ENCODE measurements around the gene AP5Z1.

AP5Z1 gene

DNA sequence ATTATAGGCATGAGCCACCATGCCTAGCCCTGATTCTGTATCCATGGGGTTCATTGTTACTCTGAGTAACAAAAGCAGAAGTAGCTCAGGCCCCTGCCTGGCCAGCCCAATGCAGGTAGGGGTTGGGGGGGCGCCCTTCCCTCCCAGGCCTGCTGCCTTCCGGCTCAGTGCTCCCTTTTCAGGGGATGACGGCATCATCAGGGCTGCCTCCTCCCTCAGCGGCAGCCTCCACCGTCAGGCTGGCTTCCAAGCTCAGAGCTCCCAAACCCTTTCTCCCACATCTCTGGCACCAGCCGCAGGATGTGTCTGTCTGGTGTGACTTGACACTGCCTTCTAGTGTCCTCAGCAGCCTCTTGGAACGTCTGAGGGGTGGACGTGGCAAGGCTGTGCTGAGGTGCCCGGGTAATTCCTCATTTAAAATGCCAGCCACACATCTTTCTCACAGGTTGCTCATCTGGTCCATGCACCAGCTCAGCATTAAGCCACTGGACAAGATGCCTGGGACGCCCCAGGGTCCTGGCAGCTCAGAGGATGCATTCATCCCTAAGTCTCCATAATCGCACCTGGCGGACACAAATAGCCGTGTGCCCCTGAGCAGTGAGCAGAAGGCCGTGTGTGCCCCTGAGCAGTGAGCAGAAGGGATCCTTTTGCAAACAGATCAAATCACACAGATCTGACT lies 48.2 kb downstream of the AP5Z1 start:
- DNase-seq: no peak

DNA sequence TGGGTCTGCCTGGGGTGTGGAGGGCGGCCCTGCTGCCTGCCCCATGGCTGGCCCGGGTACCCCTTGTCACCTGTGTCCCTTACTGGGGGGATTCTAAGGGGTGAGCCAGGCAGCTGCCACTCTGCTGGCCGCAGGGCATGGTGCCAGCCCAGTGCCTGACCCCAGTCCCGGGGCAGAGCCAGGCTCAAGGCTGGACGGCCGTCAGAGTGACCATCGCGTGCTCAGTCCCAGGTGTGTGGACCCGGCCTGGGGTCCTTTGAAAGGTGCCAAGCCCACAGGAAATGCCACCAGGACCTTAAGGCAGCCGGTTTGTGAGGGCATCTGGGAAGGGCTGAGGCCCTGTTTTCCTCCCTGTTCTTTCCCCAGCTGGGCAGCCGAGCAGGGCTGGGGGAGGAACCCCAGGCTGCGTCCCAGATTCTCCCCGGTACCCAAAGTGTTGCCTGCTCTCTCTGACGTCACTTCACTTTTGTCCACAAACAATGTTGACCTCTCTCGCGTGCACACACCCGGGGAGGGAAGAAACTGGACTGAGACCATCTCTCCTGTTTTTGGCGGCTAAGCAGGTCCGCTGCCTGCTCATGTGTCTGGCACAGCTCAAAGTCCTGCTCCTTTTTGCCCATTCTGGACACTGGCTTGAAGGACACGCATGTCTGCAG lies 48.8 kb downstream of the AP5Z1 start:
- DNase-seq: no peak

DNA sequence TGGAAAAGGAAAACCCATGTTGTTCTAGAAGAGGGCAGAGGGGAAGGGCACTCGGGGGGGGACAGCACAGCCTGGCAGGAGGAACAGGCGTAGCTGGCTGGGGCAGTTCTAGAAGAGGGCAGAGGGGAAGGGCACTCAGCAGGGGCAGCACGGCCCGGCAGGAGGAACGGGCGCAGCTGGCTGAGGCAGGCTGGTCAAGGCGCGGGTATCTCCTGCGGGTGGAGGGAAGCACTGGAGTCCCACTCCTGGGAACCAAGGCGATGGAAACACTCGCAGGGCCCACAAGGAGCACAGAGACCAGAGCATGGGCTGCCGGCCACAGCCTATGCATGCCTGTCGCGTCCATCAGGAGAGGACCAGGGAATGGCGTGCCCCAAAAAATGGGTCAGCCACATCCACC lies 49.7 kb downstream of the AP5Z1 start:
- DNase-seq: no peak

DNA sequence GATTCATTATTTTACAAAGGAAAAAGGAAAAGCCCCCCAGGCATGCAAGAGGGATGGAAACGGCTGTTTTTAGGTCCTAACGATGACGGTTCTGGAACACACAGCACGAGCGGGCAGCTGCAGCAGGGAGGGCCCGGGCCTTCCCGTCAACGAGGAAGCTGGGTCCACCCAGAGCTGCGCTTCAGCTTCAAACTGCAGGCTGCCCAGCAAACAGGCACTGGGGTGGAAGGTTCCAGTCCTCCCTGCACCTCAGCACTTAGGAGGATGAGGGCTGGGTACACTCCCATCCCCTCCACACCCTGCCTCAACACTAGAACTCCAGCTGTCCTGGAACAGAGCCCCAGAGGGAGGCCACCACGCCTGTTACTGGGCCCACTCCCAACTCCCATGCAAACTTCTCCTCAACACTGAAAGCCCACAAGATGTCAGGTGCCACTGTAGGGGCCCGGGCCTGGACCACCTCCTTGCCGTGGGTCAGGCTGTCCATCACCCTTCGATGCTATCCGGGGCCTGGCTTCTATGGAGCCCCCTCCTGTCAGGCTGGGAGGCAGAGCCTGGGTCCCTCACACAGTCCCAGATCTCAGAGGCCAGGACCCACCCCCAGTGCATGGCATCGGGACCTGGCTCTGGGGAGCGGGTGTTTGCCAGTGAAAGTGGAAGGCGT lies 53.4 kb downstream of the AP5Z1 start:
- DNase-seq: no peak

DNA sequence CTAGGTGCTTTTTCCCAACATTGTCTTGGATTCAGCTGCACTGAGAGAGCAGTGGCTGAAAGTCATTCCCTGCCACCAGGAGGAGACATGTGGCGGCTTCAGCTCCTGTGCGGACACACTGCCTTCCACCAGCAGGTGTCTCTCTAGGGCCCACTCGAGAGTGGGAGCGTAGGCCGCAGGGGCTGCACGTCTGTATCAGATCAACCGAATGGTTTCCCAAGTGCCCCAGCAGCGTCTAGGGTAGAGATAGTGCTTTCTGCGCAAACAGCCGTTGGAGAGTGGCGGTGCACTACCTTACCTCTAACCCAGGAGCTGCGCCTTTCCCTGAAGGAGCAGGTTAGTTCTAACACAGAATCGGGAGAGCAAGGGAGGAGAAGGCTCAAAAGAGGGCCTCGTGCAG lies 54.8 kb downstream of the AP5Z1 start:
- peak; percentile 51 for DNase-seq

DNA sequence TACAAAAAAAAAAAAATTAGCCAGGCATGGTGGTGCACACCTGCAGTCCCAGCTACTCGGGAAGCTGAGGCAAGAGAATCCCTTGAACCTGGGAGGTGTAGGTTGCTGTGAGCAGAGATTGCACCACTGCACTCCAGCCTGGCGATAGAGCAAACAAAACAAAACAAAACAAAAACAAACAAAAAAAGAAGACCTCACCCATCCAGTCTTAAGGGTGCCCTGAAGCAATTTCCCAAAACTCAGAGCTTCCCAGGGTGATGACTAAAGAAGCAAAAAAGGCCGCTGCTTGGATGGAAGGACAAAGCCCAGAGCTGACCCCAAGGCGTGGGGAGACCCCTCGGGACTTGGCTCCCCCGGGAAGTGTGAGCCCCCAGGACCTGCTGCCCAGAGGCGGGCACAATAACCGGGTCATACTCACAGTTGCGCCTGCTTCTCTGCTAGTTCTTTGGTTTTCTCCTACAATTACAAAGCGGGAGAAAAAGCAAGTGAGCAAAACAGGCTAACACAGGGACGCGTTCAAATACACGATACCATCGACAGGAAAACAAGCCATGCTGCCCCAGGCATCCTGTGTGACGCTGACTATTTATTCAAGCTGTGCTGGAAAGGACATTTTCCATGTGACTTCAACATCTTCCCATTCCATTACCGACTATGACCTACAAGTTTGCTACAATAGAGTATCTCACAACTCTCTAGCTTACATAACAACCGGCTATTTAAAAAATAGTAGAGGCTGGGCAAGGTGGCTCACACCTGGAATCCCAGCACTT lies 56.5 kb downstream of the AP5Z1 start:
- no peak for DNase-seq

DNA sequence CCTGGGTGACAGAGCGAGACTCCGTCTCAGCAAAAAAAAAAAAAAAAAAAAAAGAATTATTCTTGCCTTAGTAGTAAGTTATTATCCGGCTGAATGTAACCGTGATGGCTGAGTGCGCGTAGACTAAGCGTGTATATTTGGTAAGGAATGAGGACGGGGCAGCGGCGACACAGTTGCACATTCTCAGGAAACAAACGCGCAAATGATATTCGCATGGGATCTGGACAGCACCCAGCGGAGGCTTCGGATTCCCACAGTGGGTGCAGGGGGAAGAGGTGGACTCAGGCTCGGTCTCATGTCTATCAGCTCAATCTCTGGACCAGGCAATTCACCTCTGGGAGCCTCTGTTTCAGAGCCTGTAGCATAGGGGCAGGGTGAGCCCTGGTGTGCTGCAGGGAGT lies 57.3 kb downstream of the AP5Z1 start:
- no peak for DNase-seq

DNA sequence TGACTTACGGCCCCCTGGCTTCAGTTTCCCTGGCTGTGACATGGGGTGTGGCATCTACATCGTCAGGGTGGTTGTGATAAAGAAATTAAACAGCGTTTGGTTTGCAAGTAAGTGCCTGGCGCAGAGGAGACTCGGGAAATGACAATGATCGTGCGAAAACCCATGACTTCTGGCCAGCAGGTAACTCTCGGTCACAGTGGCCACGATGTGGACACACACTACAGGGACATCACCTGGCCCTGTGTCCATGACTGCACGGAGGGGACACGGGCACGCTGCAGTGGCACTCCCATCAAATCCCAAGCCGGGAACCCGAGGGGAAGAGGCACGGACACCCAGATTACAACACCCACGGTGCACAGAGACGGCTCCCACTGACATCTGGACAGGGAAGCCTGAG lies 57.8 kb downstream of the AP5Z1 start:
- DNase-seq: no peak

DNA sequence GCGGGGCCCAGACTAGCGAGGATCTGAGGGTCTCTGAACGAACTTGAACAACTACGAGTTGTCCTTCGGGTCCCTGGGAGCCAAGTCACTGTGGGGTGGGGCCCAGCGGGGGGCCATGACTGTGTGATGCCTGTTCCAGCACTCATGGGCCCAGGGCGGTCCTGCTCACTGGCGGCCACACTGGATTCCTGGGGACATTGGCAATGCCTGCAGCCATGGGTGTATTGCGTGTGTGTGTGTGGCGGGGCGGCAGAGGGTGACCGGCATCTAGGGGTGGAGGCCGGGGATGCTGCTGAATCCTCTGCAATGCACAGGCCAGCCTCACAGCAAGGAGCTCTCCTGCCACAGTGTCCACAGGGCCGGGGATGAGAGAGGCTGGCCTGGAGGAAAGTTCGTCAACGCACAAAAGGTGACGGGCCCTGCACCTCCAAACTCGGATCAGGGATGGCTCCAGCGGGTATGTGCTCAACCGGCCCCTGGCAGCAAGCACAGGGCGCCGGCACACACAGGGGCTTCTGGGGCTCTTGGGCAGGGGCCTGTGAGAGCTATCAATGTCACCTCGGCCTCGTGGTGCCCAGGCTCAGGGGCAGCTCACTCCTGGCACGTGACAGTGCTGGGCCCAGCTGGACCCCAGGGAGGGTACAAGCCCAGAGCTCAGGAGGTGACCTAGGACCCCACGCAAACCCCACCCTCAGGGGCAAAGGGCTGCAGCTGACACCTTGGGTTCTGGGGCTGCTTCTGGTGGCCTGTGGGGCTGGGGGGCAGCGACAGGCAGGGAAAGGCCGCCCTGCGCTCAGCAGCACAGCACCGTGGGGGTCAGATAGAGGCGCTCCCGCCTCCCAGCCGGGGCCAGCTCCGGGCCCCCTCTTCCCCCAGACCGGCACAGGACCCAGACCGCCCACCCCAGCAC lies 58.5 kb downstream of the AP5Z1 start:
- DNase-seq: no peak

DNA sequence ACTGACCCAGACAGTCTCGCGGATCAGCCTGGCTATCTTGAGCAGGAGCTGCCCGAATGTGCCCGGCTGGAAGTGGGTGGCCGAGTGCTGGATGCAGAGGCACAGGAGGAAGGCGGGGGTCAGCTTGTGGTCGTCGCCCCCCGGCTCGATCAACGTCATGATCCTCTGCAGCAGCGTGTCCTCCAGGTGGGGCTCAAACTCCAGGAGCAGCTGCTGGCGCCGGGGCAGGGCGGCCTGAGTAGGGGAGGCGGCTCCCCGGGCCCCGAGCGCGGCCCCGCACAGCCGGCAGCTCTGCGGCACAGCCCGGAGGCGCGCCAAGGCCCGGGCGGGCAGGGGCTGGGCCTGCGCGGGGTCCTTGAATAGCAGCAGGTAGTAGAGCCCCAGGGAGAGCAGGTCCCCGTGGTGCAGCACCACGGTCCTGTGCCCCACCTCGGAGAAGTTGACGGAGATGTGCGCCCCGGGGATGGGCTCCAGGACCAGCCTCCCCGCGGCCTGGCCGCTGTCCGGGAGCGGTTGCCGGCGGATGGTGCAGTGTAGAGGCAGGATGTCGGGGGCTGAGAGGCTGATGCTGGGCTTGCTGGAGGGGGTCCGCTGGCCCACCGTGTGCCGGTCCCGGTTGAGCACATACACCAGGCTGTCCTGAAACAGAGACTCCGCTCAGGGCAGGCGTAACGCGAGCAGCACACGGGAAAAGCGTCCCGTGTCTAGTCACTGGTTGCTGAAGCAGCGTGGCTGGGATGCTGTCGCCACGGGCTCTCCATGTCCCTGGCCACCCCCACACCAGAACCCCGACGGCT lies 59.4 kb downstream of the AP5Z1 start:
- no peak for DNase-seq

DNA sequence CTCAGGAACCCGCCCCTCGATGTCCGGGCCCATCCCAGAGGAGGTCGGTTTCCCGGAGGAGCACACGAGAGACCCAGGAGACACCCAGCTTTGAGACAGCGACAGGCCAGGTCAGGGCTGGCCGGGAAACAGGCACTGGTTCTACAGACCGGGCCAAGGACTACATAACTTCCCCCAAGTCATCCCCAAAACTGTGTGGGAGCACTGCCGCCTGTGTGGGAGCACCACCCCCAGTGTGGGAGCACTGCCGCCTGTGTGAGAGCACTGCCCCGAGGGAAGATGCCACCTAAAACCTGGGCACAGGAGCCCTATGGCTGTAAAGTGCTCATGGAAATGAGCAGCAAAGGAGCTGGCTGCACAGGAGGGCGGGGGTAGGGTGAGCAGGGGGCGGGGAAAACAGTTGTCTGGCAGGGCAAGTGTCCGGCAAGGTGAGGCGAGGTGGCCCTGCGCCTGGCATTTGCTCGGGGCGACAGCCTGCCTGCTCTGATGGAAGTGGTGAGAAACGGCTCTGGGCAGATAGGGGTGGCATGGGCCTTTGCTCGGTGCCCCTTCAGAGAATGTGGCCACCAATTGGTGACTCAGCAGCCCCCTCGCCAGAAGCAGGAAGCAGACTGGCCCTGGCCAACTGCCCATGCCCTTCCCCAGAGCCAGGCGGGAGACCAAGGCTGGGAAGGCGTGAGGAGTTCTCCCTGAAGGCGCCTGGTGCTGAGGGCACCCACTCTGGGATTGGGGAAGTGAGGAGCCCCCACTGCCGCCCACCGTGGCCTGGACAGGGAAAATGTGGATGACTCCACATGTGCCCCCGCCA lies 60.2 kb downstream of the AP5Z1 start:
- no peak for DNase-seq

DNA sequence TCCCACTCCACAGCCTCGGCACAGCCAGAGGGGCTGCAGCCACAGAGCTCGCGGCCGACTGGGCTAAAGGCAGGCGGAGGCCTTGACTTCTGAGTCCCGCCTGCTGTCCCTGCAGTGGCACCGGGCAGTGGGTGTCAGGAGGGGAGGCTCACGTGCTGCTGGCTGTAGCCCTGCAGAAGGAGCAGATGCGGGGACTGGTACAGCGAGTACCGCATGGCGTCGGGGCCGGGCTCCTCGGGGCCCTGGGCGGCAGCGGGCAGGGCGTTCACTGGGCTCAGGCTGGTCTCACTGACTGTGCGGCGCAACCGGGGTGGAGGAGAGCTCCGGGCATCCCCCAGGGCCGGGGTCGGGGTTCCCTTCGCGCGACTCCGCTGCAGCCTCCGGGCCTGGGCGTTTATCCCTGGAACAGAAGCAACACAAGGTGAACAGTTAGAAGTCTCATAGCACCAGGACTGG lies 60.8 kb downstream of the AP5Z1 start:
- DNase-seq: no peak

DNA sequence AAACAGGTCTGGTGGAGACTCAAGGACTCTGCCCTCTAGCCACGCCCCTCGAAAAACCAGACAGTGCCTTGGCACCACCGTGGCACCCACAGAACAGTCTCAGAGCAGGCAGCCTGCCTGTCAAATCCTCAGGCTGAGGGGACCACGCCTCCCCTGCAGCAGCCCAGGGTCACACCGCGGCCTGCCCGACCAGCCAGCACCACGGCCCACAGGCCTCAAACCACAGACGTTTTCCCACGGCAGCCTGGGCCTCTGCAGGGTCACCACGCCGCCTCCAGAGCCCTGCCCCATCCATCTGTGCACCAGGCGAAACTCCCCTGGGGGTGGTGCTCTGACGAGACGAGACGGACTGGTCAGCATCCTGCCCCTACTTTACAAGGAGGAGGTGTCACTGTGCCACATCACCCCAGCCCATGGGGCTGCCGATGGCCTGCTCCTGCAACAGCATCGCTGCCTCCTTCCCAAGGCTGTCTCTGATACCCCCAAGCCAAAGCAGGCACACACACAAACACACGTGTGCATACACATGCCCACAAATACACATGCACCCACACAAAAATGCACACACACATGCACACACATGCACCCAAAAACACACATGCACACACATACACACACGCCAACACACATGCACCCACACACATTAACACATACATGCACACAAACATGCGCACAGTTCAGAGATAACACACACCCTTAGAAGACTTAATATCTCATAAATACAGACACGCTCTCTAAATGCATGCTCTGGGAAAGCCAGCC lies 61.8 kb downstream of the AP5Z1 start:
- no peak for DNase-seq

DNA sequence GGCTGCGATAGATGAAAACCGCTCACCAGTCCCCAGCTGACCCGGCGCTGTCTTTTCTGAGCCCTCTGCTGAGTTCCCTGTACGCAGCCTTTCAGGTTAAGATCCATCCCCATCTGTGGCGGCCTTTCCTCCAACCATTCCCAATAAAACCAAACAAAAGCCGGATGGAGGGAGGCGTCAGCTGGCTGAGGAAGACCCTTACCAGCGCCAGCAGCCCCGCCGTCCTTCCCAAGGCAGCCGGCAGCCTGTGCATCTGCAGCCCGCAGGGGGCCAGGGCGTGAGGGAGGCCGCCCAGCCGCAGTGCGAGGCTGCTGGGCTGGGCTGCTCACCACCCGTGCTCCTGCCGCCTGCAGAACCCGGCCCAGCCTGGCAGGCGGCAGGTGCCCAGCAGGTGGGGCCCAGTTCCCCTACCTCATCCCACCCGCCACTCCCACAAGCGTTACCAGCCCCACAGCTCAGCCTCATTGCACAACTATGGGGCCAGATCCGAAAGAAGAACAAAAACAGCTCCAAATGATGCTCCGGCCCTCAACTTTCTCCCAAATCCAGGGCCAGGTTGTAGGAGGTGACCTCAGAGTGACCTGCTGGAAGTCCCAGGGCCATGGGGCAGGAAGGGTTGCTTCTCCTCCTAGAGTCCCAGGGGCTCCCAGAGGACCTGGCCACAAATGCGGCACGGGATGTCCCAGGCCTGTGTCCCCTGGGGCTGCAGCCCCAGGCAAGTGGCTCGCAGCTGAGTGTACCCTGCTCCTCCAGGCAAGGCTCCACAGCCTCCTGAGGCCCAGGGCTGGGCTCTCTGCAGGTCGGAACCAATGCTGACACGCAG lies 62.6 kb downstream of the AP5Z1 start:
- no peak for DNase-seq

DNA sequence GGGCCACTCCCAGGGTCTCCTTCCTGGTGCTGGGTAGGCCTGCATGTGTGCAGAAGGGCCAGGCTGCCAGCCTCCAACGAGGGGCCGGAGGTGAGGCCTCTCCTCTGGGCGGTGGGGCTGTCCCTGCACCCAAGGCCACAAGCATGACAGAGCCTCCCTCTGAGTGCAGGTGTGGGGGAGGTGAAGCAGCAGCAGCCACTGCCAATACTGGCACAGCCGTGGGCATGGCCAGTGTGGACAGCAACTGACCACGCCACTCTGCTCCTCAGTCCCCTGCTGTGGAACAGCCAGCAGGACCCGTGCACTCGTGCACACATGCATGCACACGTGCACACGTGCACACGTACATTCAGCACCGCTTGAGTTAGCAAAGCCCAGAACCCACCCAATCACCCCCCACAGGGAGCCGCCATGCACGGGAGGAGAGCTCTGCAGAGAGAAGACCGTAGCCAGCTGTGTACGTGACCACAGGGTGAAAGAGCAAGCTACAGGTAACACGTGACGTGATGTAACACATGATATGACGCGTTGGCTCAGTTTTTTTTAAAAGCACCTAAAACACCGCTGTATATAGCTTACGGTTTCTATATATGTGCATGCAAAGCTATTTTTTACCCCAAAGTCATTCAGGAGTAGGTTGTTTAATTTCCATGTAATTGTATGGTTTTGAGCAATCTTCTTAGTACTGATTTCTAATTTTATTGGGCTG lies 63.4 kb downstream of the AP5Z1 start:
- no peak for DNase-seq

DNA sequence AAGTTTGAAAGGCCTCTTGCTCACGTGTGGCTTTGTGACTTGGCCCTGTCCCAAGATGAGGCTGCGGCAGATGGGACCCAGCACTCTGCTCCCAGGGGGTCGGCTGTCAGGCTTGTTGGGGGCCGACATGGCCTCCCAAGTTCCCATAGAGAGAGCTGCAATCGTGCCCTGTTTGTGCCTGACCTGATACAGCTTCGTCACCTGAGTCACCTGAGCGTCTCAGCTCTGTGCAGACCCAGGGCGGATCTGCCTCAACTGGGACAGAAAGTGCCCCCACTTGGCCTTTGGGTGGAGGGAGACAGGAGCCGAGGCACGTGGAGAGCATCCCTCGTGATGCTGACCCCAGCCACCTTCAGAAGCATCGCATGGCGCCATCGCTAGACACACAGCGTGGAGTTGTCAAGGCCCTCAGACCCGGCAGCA lies 64.7 kb downstream of the AP5Z1 start:
- DNase-seq: no peak

Measured in stimulated activated CD4-positive, alpha-beta T cell treated with anti-CD3 and anti-CD28 coated beads, Interleukin-4, amount 100 ng/mL, for 4 hours (primary cell).